Measurements from ENCODE around the gene ABCC12. TPM values are rescaled to one million over a fixed set of nuclear protein-coding genes. Genes with fewer than 3 reads are reported as not detected.

The ABCC12 gene
- total and polyA plus RNA-seq, 10 of the 15 experiments (the other 5 are each of a cell fraction or from before 2014, with no cell fraction given) = 0.02 to 0.03 (median 0.03) TPM; not detected in 6

DNA sequence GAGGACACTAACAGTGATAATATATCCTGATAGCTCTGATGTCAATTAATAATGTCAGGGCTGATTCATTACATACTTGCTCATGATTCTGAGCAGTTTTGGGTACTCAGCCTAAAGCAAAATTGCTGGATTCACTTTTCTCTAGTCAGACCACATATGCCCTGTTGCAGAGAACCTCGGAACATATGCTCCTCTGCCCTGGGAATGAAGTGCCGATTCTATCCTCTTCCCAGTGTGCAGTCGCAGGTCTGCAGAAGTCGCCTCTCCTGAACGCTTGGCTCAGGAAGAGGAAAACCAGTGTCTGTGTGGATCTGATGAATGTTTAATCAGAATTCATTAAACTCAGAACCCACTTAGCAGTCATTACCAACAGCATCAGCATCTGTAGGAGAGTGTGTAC lies 34.5 kb downstream of the ABCC12 start (continued):
- TF ChIP-seq MYC (IDR thresholded peaks at IDR 0.05; ENCODE audit: insufficient read depth, insufficient read length, insufficient replicate concordance, low read length, severe bottlenecking) = no peak

GRCh38 chr16:48118841-48119240 lies 37.0 kb downstream of the ABCC12 start:
- in situ Hi-C loops (cut with MboI) (no loop called here), intact Hi-C loops (cut with micrococcal nuclease; ENCODE audit: unreplicated experiment) (loop anchor here (5.0 kb wide), 2 partner anchors 57 to 977 kb away; partner anchors contain the start of gene NETO2)
- POLR2A ChIA-PET = no interaction called here
- ATAC-seq = no peak
- CTCF ChIA-PET = interaction anchor here (1.5 to 7.5 kb wide), 5 partner anchors 40 to 977 kb away, joined by 4 to 54 read pairs (median 11); no protein-coding TSS in a partner anchor
- Histone ChIP-seq H4K20me1 (ENCODE audit: control insufficient read depth, insufficient read depth) (no peaks in the 10 kb centered on the region), H3K4me1 (ENCODE audit: control insufficient read depth, insufficient read depth, low read length) (no peaks in the 10 kb centered on the region; the same call in 1 of the 2 replicates), H2AFZ (ENCODE audit: control insufficient read depth, low read depth, low read length) (no peak overlapping the region), H3K4me2 (ENCODE audit: control insufficient read depth, insufficient read depth) (no peak overlapping the region), H3K79me2 (ENCODE audit: control insufficient read depth, insufficient read depth, low read length) (no peaks in the 10 kb centered on the region), H3K9ac (ENCODE audit: control insufficient read depth, insufficient read depth, low read length) (no peak overlapping the region), H3K36me3 (ENCODE audit: control insufficient read depth in 2 of 2, insufficient read depth in 2 of 2, low read length in 1 of 2) (no peaks in the 10 kb centered on the region), H3K27ac (ENCODE audit: control insufficient read depth, insufficient read depth) (no peak overlapping the region), H3K9me3 (replicated peaks; ENCODE audit: control insufficient read depth, insufficient read depth, low read length) (no peaks in the 10 kb centered on the region), H3K4me3 (no peak overlapping the region), H3K27me3 (replicated peaks in 1 of 2; ENCODE audit: control insufficient read depth in 2 of 2, insufficient read depth in 2 of 2, low read length in 1 of 2) (no peaks in the 10 kb centered on the region)
- no peak for DNase-seq (ENCODE audit: low read depth, low spot score)
- BruUV-seq (replicated peaks) = no TSS peak
- no peak for TF ChIP-seq ZNF217 (IDR thresholded peaks at IDR 0.05)
- TF ChIP-seq SRF (IDR thresholded peaks at IDR 0.05; ENCODE audit: low read depth in 2 of 2, low read length in 2 of 2) = no peak
- no peak for TF ChIP-seq TCF7 (IDR thresholded peaks at IDR 0.05; ENCODE audit: borderline replicate concordance)
- no peak for TF ChIP-seq PRDM15 (CRISPR knock-in tag; IDR thresholded peaks at IDR 0.05)
- TF ChIP-seq FOXM1 (IDR thresholded peaks at IDR 0.05; ENCODE audit: low read depth, low read length) = no peak
- no peak for TF ChIP-seq PML (IDR thresholded peaks at IDR 0.05; ENCODE audit: low read length)
- FAIRE-seq = no peak
- WGBS (ENCODE audit: insufficient coverage, insufficient replicate concordance, low lambda C conversion rate, missing lambda C conversion rate) = 18% methylated on average over 2 of the region's 2 CpGs
- RAD21 ChIA-PET (ENCODE audit: unreplicated experiment) = interaction anchor here (1.3 kb wide), 1 partner anchor 62 kb away, joined by 3 read pairs; no protein-coding TSS in a partner anchor
- SMC1A ChIA-PET (ENCODE audit: uncharacterized antibody, unreplicated experiment) = interaction anchor here (1.6 kb wide), 1 partner anchor 245 kb away, joined by 6 read pairs; no protein-coding TSS in a partner anchor

Data from GM12878 (cell line).